GM19043 (cell line): ENCODE results near the gene RPGRIP1L.

ENCODE experiments used
- ATAC-seq: cut with Tn5 transposase; IDR thresholded peaks from one replicate; pipeline ENCODE4 v1.9.1; 2021; ENCODE audit warnings: low read depth; ENCODE audit not compliant: unreplicated experiment

The RPGRIP1L gene

GRCh38 chr16:53703590-53704444 is at the start of gene RPGRIP1L, which contains the start of gene FTO:
RPGRIP1L (minus strand) TSS chr16:53703859; CDS start chr16:53700723, 3,136 bp downstream.
FTO (plus strand) TSS chr16:53704156.
- ATAC-seq = peak; percentile 100

- ATAC-seq = no peak
Measured at GRCh38 chr16:53753431-53753830, 49.8 kb upstream of the RPGRIP1L start.

- no peak for ATAC-seq
Measured at GRCh38 chr16:53752560-53752959, 48.9 kb upstream of the RPGRIP1L start.

GRCh38 chr16:53745753-53746266 is 42.2 kb upstream of the RPGRIP1L start:
- ATAC-seq = no peak

- ATAC-seq = no peak
Measured at GRCh38 chr16:53745086-53745485, 41.4 kb upstream of the RPGRIP1L start.

GRCh38 chr16:53744449-53744848 is 40.8 kb upstream of the RPGRIP1L start:
- ATAC-seq = peak; percentile 60

GRCh38 chr16:53743149-53743566 is 39.5 kb upstream of the RPGRIP1L start:
- no peak for ATAC-seq

GRCh38 chr16:53741546-53741945 is 37.9 kb upstream of the RPGRIP1L start:
- ATAC-seq = no peak

GRCh38 chr16:53740933-53741531 is 37.4 kb upstream of the RPGRIP1L start:
- no peak for ATAC-seq

- no peak for ATAC-seq
Measured at GRCh38 chr16:53740476-53740875, 36.8 kb upstream of the RPGRIP1L start.

- ATAC-seq = no peak
Measured at GRCh38 chr16:53737552-53737951, 33.9 kb upstream of the RPGRIP1L start.

GRCh38 chr16:53736297-53736696 is 32.6 kb upstream of the RPGRIP1L start:
- ATAC-seq = no peak

- no peak for ATAC-seq
Measured at GRCh38 chr16:53734908-53735307, 31.2 kb upstream of the RPGRIP1L start.

- no peak for ATAC-seq
Measured at GRCh38 chr16:53732296-53732929, 28.8 kb upstream of the RPGRIP1L start.

GRCh38 chr16:53730693-53731092 is 27.0 kb upstream of the RPGRIP1L start:
- no peak for ATAC-seq

GRCh38 chr16:53726625-53727024 is 23.0 kb upstream of the RPGRIP1L start:
- no peak for ATAC-seq

- ATAC-seq = no peak
Measured at GRCh38 chr16:53721017-53721416, 17.4 kb upstream of the RPGRIP1L start.

GRCh38 chr16:53717577-53717976 is 13.9 kb upstream of the RPGRIP1L start:
- ATAC-seq = no peak

GRCh38 chr16:53715023-53715384 is 11.3 kb upstream of the RPGRIP1L start:
- no peak for ATAC-seq

GRCh38 chr16:53714205-53715022 is 10.8 kb upstream of the RPGRIP1L start:
- no peak for ATAC-seq
